ENCODE data around the gene GIPC2.
"Not testable (repeated sequence)": the region's sequence is repeated elsewhere in the genome, so short reads cannot be mapped to it uniquely, and the experiment has no call there.

The GIPC2 gene

DNA sequence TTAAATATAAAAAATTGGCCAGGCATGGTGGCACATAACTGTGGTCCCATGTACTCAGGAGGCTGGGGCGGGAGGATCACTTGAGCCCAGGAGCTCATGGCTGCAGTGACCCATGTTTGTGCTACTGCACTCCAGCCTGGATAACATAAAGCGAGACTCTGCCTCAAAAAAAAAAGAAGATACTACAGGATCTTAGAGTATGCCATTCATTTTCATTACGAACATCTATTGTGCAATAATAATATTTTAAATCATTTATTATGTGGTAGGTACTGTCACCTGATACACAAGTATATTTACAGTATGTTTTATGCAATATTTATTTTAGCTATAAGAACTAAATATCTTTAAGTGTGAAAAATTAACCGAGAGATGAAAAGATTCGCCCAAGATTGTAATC, 9.3 kb upstream of the GIPC2 start:
- no peak for DNase-seq (ENCODE audit: low read depth)

DNA sequence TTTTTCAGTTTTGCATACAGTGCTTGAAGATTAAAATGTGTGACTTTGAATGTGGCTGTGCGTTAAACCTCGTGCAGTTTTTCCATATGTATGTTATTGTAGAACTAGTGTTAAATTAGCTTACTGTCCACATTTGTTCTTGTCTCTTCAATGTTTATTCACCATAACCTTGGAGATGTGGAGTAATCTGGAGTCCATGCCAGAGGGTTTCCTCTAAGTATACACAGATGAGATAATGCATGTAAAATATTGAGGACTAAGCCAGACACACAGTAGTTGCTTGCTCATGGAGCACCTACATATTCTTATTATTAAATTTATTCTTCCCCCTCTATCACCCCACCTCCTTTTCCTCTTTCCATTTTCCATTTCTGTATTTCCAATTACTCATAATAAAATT, 7.7 kb upstream of the GIPC2 start:
- DNase-seq (ENCODE audit: low read depth) = no peak

DNA sequence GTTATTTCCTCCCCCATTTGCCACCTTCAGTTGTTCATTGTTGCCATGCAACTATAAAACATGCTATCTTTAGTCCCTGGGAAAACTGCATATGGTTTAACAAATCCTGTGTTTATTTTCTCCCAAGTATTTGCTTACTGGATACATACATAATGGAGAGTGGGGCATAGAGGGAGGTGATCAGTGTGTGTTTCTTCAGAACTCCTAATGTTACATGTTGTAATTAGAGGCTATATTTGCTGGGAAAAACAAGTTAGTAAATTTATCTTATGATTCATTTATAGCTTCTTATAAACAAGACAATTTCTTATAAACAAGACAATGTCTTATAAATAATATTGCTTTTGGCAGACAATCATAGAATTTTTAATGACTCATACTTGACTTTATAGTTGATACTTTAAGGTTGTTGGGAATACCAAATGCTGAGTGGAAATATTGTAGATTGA, 7.3 kb upstream of the GIPC2 start:
- no peak for DNase-seq (ENCODE audit: low read depth)

DNA sequence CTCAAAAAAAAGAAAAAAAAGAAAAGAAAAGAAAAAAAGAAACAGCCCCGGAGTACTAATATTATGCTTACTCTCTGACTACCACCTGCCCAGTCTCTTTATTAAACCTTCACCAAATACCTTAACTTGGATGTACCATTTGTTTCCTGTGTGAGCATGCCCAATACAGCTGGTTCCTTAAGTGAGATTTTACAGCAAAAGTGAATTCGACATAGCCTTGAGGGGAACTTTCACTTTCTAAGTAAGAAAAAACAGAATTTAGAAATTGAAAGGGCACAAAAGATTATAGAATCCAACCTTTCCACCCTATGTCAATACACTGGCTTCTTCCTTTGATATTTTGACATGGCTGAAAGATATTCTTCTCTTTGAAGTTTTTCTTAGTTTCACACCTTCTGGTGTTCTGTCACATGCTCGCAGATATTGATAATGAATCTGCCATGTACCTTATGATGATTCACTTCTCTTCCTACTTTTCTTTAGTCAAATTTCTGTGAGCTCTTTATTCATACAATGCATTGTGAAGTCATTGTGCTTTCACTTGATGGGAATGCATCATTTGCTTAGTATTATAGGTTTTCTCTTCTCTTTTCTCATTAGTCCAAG, 5.2 kb upstream of the GIPC2 start:
- DNase-seq (ENCODE audit: low read depth) = no peak

DNA sequence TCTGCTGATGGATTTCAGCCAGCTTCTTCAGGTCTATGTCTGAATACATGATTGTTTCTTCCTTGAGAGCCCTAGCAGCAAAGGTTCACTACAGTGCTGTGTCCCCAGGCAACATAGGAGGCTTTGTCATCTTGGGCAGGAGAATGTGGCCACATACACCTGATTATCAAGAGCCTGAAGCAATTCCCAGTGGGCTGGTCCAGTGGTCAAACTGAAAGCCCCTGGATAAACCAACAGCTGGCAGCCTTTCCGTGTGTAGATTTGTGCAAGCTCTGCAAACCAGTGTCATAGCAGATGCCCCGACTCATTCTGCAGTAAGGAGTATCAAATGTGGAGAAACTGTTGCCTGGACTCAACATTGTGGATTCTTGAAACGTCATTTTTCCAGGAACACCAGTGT, 2.3 kb upstream of the GIPC2 start:
- no peak for DNase-seq (ENCODE audit: low read depth)

DNA sequence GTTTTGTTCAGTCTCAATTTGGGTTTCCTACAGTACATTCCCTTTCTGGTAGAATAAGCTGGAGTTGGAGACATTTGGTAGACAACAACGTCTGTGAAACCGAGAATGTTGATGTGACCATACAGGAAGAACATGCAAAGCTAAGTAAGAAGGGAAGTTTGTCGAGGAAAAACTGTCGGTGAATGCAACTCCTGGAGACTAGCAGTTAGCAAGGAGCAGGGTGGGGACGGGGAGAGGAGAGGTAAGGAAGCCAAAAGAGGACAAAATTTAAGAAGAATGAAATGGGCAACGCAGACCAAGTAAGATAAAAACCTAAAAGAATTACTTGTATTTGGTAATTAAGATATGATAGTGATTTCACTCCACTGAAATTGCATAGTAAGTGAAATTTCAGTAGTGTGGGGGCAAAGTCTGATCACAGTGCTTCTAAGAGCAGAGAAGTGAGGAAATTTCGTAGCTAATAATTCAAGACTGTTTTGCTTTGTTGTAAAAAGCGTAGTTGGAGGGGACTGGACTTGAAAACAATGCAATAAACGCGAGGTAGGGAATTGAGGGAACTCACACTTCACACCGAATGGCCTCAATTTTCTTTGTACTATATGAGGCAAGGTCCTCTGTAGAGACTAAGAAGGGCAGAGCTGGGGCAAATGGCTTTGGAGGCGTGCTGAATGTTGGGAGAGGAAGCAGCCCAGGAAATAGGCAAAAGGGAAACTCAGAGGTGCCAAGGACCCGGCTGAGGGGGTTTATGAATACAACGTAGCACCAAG, 787 bp upstream of the GIPC2 start:
- no peak for DNase-seq (ENCODE audit: low read depth)

DNA sequence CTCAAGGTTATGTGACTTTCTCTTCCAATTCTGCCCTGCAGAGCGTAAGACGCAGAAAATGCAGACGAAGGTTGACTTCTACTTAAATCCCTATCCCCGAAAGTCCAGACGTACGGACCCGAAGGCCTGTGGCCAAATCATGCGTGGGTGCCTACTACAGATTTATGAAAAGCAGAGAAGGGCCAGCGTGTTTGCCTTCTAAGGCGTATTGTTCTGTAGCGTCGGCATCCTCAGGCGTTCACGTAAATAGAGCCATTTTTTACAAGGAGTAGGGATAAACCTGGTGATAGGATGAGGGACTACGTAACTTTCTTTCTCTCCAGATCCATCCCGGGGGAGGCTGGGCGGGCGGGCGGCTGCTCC, 222 bp upstream of the GIPC2 start:
- no peak for DNase-seq (ENCODE audit: low read depth)

DNA sequence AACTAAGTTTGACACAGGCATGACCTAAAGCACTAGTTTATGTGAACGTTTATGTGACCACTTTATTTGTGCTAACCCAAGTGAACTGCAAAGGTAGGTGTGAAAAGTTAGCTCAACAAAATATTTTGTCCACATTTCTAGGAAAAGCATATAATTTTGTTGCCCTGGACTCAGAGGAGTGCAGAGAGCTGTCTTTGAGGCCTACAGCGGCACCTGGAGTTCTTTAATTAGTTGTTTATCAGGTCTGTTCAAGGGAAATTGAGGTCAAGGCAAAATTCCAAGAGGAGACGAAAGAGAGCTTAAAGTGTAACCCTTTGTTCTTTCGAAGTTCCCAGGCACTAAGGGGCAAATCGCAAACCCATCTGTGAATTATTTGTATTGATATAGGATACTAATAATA, 1.3 kb downstream of the GIPC2 start:
- no peak for DNase-seq (ENCODE audit: low read depth)

DNA sequence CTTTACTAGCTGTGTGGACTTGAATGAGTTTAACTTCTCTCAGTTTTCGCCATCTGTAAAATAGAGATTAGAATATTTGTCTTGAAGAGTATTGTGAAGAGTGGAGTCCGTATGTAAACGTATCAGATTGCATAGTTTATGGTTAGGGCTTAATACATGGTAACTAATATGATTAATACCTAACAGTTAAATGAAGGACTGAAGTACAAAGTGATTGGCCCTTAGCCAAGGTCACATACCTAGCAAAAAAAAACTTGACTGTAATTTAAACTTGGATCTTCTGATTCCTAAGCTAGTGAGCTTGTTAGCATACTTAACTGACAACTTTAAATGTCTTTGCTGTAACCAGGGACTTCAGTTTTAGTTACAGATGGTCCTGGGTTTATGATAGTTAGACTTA, 1.9 kb downstream of the GIPC2 start:
- no peak for DNase-seq (ENCODE audit: low read depth)

DNA sequence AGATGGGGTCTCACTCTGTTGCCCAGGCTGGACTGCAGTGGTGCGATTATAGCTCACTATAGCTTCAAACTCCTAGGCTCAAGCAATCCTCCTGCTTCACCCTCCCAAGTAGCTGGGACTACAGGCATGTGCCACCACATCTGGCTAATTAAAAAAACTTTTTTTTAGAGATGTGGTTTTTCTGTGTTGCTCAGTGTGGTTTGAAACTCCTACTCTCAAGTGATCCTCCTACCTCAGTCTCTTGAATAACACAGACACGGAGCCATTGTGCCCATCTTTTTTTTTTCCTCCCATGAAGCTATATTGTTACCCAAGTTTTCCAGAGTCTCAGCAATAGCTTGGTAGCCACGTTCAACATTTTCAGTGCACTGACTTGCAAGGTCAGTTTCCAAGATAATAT, 2.7 kb downstream of the GIPC2 start:
- no peak for DNase-seq (ENCODE audit: low read depth)

DNA sequence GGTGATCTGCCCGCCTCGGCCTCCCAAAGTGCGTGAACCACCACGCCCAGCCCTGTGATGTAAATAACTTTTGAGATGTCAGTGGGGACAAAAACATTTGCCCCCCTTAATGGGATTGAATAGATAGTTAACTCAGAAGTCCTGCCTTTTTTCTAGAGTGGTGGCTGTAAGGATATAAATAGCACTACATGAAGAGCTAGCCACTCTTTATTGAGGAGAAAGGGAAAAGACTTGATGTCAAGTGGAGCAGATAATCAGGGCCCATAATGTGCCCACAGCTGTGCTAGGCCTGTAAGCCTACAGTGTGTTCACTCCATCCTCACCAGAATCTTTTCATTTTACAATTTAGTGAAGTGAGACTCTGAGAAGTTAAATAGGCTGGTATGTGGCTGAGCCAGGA, 3.6 kb downstream of the GIPC2 start:
- no peak for DNase-seq (ENCODE audit: low read depth)

DNA sequence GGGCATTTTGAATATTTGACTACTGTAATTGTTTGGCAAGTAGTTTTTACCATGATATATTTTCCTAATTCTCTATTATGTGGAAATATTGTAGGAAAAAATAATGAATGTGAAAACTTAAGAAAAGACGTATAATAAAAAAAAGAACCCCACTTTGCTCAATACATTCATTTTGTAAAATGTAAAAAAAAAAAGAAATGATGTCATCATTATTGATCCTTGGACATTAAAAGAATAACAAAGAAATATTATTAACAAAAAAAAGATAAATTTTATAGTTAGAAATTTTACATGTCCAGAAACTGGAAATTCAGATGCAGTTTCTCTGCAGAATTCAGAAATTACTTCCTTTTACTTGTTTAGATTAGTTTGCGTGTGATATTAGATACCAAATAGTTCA, 5.2 kb downstream of the GIPC2 start:
- no peak for DNase-seq (ENCODE audit: low read depth)

DNA sequence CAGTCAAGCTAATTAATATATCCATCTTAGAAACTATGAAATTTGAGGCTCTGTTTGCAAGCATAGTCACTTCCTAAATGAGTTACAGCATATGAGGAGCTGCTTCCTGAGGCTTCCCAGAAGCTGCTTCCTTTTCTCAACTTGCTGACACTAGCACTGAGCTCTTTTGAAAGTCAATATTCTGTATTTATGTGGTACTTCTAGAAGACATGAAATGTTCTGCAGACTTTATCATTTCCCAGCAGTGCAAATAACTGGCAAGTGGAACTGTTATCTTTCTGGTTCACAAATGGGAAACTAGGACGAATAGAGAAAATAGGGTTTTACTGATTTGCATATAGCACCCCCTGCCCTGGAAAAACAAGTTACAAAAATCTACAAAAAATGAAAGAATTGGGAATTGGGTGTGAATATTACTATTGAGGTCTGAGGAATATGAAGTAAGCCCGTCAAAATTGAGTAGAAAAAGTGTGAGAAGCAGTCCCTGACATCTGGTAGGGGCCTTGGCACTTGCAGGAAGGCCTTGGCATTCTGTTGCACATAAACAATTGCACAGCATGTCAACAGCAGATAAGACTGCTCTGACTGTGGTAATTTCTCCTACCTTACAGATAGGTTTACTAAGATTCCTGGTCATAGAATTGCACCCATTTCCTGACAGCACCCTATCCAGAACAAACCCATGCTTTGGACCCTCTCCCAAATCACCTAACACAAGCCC, 7.1 kb downstream of the GIPC2 start:
- no peak for DNase-seq (ENCODE audit: low read depth)

DNA sequence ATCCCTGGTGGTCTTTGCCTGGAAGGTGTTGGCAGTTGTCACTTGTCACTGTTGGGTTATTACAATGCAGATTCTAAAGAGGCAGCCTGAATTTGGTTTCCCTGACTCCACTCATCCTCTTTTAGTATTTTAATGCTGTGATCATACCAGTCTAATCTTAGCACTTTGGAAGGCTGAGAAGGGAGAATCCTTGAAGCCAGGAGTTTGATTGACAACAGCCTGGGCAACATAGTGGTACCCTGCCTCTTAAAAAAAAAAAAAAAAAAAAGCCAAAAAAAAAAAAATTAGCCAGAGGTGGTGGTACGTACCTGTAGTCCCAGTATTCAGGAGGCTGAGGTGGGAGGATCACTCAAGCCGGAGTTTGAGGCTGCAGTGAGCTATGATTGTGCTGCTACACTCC, 7.7 kb downstream of the GIPC2 start:
- no peak for DNase-seq (ENCODE audit: low read depth)

DNA sequence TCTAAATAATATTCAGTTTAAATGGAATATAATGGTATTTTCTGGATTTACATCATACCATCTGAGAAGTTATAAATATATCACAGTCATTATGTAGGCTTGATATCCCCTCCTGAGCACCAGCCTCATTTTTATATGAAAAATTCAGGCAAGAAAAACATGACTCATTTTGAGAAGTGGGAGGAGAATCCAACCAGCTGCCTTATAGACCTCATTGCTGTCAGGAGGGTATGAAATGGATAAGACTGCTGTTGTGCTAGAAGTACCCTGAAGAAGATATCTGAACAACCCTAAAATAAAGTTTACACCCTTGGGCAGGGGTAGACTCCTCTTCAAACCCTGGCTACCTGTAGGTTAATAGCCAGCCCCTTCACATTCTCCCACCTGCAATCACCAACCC, 8.8 kb downstream of the GIPC2 start:
- no peak for DNase-seq (ENCODE audit: low read depth)

DNA sequence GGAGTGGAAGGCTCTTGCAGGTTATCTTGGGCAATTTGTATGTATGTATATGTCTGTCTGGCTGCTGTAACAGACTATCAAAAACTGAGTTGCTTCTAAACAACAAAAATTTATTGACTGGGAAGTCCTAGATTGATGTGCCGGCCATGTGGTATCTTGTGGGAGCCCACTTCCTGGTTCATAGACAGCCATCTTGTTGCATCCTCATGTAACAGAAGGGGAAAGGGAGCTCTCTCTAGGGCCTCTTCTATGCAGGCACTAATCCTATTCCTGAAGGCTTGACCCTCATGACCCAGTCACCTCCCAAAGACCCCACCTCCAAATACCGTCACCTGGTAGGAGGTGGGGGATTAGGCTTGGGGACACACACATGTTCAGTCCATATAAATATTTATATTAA, 9.2 kb downstream of the GIPC2 start:
- no peak for DNase-seq (ENCODE audit: low read depth)

DNA sequence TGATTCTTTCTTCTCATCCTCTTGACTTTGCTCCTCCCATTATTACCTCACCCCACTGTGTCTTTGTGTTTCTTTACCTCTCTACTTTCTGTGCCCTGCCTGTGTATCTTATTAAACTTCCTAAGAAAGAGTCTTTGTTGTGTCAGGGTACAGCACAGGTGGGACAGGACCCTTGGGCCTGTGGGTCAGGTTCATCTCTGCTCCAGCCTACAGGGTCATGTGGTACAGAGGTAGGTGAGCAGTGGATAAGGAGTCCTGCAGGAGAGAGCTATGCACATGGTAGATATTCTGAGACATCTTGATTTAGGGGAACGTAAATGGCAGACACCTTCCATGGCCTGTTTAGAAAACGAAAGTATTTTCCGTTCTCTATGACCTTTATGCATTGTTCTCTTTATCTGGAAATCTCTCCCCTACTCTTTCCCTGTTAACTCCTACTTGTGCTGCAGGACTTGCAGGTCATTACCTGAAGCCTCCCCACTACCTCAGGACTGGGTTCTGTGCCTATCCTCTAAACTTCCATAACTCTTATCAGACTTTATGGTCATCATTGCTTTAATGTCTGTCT, 9.9 kb downstream of the GIPC2 start:
- DNase-seq (ENCODE audit: low read depth) = no peak

DNA sequence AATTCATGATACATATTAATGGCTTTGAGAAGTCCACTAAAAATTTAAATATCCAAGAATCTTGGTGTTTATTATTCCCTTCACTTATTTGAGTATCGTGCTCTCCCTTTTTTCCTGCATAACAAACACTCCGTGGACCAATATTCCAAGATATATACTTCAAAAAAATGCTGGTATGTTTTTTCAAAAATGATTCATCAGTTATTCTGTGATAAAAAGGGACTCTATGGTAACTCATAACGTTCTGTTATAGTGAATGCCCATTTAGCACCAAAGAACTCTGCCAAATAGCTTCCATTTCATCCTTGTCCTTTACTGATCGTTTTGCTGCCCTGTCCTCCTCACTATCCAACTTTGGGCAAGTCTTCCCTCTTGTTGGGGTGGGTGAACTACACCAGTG, 12.9 kb downstream of the GIPC2 start:
- DNase-seq (ENCODE audit: low read depth) = no peak

DNA sequence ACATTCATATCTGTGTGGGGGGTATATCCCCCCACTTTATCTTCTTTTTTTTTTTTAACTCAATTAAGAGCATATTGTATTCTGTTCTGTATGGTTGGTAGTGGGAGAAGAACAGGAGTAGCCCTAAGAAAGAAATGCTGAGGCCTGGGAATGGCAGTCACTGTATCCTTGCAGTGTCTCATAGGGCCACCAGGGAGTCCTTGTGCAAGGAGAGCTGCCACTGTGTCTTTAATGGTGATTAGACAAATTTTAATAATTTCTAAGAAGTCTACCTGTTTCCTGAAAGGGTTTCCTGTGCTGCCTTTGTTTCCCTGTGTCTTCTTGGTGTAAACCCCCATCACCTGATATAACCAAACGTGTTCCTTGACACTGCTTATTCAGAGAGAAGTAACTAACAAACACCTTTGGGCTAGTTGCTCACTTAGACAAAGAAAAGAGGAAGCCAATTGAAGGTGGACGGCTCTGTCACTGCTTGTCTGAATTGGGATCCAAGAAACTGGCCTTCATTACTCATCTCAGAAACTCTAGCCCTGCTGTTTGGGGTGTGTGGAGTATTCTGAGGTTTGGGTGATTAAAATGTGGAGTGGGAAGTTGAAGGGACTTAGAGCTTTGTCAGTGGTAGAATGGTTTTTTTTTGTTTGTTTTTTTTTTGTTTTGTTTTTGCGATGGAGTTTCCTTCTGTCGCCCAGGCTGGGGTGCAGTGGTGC, 15.2 kb downstream of the GIPC2 start:
- DNase-seq (ENCODE audit: low read depth) = no peak

DNA sequence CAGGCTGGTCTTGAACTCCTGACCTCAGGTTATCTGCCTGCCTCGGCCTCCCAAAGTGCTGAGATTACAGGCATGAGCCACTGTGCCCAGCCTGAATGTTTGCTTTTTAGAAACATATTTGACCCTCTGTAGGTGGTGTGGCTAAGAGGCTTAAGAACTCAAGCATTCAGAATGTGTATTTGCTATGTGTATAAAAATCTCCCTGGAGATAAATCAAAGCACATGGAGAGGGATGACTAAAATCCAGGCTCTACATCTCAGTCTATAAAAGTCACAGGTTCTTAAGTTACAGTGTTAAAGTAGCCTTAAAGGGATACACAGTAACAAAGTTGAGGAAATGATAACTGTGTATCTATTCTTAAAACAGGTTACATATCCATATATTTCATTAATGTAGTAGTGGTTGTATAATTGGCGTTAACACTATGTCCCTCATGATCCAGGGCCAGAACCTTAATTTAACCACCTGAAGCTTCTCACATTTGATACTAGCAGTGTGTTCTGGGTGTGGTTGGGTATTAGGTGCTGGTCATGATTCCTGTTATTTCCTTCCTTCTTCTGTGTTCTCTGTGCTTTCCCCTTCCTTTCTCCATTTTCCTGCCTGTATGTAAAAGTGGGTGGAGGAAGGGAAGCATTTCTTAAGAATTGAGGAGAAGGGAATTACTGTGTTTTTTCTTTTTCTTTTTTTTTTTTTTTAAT, 16.2 kb downstream of the GIPC2 start:
- no peak for DNase-seq (ENCODE audit: low read depth)

DNA sequence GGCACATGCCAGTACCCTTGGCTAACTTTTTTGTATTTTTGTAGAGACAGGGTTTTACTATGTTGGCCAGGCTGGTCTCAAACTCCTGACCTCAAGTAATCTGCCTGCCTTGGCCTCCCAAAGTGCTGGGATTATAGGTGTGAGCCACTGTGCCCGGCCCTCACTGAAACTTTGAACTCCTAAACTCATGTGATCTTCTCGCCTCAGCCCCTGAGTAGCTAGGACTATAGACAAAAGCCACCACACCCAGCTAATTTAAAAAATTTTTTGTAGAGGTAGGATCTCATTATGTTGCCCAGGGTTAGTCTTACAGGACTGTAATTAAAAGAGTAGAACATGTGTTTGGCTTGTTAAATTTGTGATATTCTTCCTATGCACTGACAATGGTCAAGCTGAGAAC, 19.1 kb downstream of the GIPC2 start:
- not testable (repeated sequence) for DNase-seq (ENCODE audit: low read depth)

Measured in T follicular helper cell (primary cell).